ENCODE measurements around the gene WIPF3.

The WIPF3 gene

DNA sequence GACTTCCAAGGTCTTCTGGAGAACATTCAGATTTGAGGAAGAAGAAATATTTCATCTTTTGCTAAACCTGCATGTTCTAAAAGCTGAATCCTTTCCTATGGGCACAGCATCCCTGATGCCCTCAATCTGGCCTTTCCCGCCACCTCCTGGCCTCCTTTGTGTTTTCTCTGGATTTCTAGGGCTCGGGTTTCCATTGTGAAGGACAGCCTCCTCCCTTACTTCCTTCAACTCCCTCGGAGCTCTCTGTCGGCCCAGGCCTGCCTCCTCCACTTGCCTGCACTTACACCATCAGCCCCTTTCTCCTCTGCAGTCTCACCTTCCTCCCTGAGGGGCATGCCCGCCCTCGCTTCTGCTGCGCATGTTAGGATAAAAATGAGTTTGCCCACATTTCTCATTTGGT is 75.4 kb downstream of the WIPF3 start:
- no peak for TF ChIP-seq SNAI2 (CRISPR knock-in tag; IDR thresholded peaks at IDR 0.05)
- TF ChIP-seq, protein P1, sequence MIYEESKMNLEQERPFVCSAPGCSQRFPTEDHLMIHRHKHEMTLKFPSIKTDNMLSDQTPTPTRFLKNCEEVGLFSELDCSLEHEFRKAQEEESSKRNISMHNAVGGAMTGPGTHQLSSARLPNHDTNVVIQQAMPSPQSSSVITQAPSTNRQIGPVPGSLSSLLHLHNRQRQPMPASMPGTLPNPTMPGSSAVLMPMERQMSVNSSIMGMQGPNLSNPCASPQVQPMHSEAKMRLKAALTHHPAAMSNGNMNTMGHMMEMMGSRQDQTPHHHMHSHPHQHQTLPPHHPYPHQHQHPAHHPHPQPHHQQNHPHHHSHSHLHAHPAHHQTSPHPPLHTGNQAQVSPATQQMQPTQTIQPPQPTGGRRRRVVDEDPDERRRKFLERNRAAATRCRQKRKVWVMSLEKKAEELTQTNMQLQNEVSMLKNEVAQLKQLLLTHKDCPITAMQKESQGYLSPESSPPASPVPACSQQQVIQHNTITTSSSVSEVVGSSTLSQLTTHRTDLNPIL (CRISPR knock-in tag; IDR thresholded peaks at IDR 0.05; ENCODE audit: low read depth), result no peak
- TF ChIP-seq ARNTL (CRISPR knock-in tag; IDR thresholded peaks at IDR 0.05; ENCODE audit: borderline replicate concordance, low read depth), result no peak
- no peak for TF ChIP-seq TCF4 (CRISPR knock-in tag; IDR thresholded peaks at IDR 0.05; ENCODE audit: borderline replicate concordance)
- TF ChIP-seq, protein P2, sequence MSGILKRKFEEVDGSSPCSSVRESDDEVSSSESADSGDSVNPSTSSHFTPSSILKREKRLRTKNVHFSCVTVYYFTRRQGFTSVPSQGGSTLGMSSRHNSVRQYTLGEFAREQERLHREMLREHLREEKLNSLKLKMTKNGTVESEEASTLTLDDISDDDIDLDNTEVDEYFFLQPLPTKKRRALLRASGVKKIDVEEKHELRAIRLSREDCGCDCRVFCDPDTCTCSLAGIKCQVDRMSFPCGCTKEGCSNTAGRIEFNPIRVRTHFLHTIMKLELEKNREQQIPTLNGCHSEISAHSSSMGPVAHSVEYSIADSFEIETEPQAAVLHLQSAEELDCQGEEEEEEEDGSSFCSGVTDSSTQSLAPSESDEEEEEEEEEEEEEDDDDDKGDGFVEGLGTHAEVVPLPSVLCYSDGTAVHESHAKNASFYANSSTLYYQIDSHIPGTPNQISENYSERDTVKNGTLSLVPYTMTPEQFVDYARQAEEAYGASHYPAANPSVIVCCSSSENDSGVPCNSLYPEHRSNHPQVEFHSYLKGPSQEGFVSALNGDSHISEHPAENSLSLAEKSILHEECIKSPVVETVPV (CRISPR knock-in tag; IDR thresholded peaks at IDR 0.05), result no peak
- TF ChIP-seq ESRRG (CRISPR knock-in tag; IDR thresholded peaks at IDR 0.05), result no peak
- TF ChIP-seq PPARA (CRISPR knock-in tag; IDR thresholded peaks at IDR 0.05; ENCODE audit: borderline replicate concordance), result no peak
- no peak for TF ChIP-seq ZFP30 (CRISPR knock-in tag; IDR thresholded peaks at IDR 0.05)
- no peak for TF ChIP-seq ZNF70 (CRISPR knock-in tag; IDR thresholded peaks at IDR 0.05)
- TF ChIP-seq ZC3H10 (CRISPR knock-in tag; IDR thresholded peaks at IDR 0.05), result no peak
- no peak for TF ChIP-seq ISL1 (CRISPR knock-in tag; IDR thresholded peaks at IDR 0.05)
- ATAC-seq, result no peak

DNA sequence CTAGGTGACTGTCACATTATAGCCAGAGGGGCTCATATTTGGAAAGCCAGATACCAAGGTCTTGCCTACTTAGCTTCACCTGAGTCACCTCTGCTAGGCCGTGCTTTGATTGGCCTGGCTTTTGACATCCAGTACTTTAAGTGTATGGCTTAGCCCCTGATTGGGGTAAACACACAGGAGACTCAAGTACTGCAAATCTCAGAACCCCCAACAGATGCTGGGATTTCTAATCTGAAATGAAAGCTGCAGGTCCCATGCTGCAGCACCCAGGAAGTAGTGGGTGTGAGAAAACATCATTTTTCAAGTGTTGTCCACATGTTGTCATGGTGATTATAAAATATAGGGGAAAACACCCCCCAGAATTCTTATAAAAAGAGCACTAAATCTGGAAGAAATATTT is 76.2 kb downstream of the WIPF3 start:
- no peak for ATAC-seq
- TF ChIP-seq PPARA (CRISPR knock-in tag; IDR thresholded peaks at IDR 0.05; ENCODE audit: borderline replicate concordance), result no peak
- TF ChIP-seq, protein P3, sequence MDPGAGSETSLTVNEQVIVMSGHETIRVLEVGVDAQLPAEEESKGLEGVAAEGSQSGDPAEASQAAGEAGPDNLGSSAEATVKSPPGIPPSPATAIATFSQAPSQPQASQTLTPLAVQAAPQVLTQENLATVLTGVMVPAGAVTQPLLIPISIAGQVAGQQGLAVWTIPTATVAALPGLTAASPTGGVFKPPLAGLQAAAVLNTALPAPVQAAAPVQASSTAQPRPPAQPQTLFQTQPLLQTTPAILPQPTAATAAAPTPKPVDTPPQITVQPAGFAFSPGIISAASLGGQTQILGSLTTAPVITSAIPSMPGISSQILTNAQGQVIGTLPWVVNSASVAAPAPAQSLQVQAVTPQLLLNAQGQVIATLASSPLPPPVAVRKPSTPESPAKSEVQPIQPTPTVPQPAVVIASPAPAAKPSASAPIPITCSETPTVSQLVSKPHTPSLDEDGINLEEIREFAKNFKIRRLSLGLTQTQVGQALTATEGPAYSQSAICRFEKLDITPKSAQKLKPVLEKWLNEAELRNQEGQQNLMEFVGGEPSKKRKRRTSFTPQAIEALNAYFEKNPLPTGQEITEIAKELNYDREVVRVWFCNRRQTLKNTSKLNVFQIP (CRISPR knock-in tag; IDR thresholded peaks at IDR 0.05; ENCODE audit: borderline replicate concordance, low read depth), result no peak
- no peak for TF ChIP-seq TCF4 (CRISPR knock-in tag; IDR thresholded peaks at IDR 0.05; ENCODE audit: borderline replicate concordance)
- no peak for TF ChIP-seq TOX (CRISPR knock-in tag; IDR thresholded peaks at IDR 0.05; ENCODE audit: borderline replicate concordance)
- TF ChIP-seq, protein P2 (CRISPR knock-in tag; IDR thresholded peaks at IDR 0.05), result no peak
- TF ChIP-seq, protein P4, sequence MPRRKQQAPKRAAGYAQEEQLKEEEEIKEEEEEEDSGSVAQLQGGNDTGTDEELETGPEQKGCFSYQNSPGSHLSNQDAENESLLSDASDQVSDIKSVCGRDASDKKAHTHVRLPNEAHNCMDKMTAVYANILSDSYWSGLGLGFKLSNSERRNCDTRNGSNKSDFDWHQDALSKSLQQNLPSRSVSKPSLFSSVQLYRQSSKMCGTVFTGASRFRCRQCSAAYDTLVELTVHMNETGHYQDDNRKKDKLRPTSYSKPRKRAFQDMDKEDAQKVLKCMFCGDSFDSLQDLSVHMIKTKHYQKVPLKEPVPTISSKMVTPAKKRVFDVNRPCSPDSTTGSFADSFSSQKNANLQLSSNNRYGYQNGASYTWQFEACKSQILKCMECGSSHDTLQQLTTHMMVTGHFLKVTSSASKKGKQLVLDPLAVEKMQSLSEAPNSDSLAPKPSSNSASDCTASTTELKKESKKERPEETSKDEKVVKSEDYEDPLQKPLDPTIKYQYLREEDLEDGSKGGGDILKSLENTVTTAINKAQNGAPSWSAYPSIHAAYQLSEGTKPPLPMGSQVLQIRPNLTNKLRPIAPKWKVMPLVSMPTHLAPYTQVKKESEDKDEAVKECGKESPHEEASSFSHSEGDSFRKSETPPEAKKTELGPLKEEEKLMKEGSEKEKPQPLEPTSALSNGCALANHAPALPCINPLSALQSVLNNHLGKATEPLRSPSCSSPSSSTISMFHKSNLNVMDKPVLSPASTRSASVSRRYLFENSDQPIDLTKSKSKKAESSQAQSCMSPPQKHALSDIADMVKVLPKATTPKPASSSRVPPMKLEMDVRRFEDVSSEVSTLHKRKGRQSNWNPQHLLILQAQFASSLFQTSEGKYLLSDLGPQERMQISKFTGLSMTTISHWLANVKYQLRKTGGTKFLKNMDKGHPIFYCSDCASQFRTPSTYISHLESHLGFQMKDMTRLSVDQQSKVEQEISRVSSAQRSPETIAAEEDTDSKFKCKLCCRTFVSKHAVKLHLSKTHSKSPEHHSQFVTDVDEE (CRISPR knock-in tag; IDR thresholded peaks at IDR 0.05), result no peak
- TF ChIP-seq ZC3H10 (CRISPR knock-in tag; IDR thresholded peaks at IDR 0.05), result no peak
- no peak for TF ChIP-seq SNAI2 (CRISPR knock-in tag; IDR thresholded peaks at IDR 0.05)

DNA sequence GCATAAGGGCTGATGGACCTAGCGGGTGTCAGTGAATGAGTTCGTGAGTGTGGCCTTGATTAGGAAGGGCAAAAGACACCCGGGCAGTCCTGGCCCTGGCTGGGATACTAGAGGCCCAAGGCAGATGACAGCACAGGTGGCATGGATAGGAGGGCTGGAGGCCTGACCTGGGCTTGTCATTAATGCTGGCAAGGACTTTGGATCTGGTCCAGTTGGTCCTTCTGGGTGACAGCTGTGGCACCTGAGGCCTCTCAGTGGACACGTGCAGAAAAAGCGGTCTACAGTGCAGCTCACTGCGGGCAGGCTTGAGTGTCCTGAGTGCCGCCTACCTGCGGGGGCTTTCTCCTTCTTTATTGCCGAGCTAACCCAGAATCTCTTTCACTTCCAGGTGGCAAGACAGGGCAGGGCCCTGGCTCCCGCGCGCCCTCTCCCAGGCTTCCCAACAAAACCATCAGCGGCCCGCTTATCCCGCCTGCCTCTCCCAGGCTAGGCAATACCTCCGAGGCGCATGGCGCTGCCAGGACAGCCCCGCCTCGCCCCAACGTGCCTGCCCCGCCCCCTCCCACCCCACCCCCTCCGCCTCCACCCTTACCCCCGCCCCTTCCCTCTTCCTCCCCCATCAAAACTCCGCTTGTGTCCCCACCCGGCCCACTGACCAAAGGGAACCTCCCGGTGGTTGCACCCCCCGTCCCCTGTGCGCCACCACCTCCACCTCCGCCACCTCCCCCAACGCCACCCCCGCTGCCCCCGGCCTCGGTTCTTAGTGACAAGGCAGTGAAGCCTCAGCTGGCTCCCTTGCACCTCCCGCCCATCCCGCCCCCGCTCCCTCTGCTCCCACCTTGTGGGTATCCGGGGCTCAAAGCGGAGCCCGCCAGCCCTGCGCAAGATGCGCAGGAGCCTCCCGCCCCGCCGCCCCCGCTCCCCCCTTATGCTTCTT is 77.4 kb downstream of the WIPF3 start:
- no peak for ATAC-seq
- TF ChIP-seq, protein P4 (CRISPR knock-in tag; IDR thresholded peaks at IDR 0.05), result no peak
- TF ChIP-seq ISL1 (CRISPR knock-in tag; IDR thresholded peaks at IDR 0.05) (no peak), ZFP3 (CRISPR knock-in tag; IDR thresholded peaks at IDR 0.05) (no peak)

All from SK-N-SH treated with all-trans-retinoic acid at 6 μM for 48 hours (cell line).